ENCODE measurements around the gene KANK2.
"Not testable (repeated sequence)": the region's sequence is repeated elsewhere in the genome, so short reads cannot be mapped to it uniquely, and the experiment has no call there.

Gene KANK2

DNA sequence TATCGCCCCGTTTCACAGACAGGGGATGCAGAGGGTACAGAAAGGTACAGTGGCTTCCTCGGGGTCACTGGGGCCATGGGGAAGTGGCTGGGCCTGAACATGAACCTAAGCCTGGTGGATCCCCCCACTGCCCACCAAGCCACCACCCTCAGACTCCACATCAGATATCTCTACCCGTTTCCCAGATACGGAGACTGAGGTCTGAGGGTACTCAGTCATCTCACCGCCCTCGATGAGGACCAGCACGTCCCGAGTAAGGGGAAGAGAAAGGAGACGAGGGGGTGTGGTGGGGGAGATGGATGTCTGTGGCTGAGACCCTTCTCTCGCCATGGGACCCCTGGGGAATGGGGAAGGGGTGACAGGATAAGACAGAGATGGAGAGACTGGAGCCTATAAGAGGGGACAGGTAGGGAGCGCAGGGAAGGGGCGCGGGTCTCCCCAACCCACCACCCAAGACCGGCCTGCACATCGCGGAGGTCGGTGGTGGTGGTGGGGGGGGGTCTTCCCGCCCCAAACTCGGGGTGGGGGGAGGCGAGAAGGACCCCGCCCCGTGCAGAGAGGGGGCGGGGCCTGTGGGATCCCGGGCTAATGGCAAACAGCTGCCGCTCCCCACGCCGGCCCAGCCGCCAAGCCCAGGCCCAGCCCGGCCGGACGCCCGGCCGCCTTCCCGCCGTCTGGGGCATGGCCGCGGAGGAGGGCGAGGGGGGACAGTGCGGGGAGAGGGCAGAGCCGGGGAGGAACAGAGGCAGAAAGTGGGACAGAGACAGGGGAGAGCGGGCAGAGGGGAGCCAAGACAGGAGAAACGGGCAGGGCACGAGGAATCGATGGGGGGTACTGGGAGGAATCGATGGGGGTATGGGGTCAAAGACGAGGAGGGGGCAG is 698 bp downstream of the KANK2 start:
- DNase-seq (ENCODE audit: low read depth) = no peak

DNA sequence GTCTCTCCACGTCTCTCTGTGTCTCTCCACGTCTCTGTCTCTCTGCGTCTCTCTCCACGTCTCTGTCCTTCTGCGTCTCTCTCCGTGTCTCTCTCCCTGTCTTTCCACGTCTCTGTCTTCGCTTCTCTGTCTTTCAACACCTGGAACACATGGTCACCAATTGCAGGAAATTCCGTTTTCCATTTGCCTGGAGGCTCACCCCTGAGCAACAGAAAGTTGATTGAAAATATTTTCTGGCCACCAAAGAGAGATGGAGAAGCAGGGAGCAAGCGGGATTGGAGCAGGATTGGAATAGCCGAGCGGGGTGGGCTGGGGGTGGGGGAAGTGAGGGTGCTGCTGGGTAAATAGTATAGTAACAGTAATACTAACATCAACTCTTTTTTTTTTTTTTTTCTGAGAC is 1.7 kb downstream of the KANK2 start:
- no peak for DNase-seq (ENCODE audit: low read depth)

DNA sequence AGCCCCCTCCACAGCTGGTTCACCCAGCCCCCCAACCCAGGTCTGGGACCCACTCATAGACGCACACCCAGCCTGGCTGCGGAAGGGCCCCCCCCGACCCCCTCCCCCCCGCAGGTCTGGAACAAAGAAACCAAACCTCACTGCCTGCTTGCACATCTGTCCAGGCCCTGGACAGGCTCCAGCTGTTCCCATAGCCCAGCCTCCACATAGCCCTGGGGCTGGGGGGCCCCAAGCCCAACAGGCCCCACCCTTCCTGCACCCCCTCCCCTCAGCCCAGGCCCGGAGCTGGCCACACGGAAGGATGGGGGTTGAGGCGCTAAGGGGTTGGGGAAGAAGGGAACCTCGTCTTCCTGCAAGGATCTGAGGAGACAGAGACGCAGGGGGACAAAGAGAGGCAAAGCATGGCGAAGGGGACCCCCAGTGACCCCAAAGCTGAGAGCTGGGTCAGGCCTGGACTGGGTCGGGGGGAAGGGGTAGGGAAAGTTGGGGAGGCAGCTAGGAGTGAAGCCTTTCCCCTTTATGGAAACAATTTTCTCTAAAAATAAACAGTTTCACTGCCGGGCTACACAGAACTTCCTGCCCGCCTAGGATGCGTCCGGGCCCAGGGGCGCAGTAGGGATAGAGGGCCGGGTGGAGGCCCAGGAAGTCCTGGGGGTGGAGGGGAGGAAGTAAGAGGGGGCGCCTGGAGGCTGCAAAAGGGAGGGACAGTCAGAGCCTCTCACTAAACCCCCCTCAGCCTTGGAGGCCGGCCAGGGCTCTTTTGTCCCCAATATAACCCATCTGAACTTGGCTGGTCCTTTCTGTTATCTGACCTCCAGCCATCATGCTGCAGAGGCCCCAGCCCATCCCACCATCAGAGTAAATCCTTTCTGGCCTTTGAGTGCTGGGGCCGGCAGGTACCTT is 2.4 kb downstream of the KANK2 start:
- DNase-seq (ENCODE audit: low read depth) = no peak

DNA sequence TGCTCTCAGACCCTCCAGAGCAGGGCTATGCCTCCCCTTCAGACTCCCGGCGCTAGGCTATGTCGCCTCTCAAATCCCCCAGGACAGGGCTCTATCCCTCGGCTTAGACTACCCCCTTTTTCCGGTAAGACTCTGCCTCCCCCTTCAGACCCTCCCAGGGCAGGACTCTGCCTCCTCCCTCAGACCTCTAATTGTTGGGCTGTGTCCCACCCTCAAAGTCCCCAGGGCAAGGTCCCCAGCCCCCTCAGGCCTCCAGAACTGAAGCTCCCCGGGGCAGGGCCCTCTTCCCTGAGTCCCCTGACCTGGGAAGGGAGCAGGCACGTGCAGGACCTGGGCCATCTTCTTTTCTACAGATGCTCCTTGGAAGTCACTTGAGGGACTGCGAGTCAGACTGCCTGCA is 3.2 kb downstream of the KANK2 start:
- no peak for DNase-seq (ENCODE audit: low read depth)

DNA sequence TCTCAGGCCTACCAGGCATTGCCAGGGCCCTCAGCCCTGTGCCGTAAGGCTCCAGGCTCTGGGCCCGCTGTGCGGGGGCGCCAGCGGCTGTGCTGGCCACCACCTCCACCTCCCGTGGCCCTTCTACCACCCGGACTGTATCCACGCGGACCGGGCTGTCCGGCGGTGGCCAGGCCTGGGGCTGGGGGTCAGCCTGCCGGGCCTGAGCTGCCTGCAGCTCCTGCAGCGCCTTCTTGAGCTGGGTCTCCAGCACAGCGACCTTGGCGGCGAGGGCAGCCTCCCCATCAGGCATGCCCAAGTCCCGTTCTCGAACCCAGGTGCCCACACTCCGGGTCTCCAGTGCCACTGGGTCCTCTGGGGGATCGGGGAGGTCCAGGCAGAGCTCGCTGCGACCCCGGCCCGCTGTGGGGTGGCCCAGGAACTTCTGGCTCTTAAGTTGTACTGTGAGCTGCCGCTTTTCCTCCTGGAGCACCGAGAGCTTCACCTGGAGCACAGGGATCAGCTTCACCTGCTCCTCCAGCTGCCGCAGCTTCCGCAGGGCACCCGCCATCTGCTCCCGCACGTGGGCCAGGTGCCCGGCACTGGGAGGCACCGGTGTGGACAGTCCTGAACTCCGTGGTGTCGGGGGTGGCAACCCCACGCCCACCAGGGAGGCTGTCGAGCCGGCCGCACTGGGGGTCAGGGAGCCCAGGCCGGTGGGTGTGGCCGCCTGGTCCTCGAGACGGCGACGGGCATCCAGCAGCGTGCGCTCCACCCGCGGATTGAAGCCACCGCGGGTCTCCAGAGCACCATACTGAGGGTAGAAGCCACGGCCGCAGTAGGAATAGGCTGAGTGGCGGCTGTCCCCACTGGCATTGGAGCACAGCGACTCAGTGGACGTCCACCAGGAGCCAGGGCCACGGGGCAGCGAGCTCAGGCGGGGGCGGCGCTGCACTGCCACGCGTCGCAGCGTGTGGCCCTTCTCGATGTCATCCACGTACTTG is 4.1 kb downstream of the KANK2 start:
- no peak for DNase-seq (ENCODE audit: low read depth)

DNA sequence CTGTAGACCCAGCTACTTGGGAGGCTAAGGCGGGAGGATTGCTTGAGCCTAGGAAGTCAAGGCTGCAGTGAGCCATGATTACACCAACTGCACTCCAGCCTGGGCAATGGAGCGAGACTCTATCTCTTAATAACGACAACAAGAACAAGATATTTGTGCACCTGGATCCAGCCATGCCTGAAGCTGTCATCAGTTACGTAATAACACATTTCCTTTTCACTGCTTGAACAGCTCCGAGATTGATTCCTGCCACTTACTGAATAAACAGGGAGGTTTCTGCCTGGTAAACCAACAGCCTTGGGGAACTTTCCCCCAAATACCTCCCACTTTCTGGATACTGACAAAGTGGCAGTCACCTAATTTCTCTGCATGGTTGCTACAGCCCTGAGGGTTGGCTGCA is 5.4 kb downstream of the KANK2 start:
- no peak for DNase-seq (ENCODE audit: low read depth)

DNA sequence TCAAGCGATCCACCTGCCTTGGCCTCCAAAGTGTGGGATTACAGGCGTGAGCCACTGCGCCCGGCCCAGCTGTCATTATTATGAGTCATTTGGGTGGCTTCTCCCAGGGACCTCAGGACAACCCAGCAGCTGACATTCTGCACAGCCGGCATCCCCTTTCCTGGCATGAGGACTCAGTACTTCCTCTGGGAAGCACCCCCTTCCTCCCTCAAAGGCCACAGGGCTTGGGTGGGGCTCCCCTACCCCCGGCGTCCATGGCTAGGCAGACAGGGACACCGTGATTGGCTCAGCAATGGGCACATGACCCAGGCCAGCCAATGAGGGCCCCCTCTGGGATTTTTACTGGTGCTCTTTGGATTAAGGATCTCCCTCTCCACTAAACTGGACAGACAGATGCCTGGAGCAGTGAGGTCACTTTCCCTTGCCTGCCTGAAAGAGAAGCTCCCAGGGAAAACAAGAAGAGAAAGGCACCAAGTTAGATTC is 6.0 kb downstream of the KANK2 start:
- no peak for DNase-seq (ENCODE audit: low read depth)

DNA sequence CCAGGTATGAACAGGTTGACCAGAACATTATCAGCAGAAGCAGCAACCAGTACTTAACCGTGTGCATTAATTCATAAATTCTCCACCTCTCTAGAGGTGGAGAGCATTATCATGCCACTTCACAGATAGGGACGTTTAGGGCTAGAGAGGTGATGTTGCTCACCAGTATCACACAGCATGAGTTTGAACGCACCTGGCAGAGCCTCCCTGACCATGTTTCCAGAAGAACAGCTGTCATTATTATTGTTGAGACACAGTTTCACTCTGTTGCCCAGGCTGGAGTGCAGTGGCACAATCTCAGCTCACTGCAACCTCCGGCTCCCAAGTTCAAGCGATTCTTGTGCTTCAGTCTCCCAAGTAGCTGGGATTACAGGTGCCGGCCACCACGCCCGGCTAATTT is 6.8 kb downstream of the KANK2 start:
- no peak for DNase-seq (ENCODE audit: low read depth)

DNA sequence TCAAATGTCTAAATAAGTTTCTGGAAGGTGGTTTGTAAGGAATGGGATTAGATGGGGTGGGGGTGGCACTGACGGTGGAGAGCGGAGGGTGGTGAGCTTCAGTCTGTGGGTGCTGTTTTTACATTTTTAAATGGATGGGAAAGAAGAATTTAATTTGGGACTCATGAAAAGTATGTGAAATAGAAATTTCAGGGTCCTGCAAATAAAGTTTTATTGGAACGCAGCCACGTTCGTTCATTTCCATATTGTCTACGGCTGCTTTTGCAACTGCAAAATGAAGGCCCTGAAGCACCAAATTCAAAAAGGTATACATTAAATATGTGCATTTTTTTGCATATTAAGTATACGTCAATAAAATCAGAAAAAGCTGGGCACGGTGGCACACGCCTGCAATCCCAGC is 9.9 kb downstream of the KANK2 start:
- no peak for DNase-seq (ENCODE audit: low read depth)

DNA sequence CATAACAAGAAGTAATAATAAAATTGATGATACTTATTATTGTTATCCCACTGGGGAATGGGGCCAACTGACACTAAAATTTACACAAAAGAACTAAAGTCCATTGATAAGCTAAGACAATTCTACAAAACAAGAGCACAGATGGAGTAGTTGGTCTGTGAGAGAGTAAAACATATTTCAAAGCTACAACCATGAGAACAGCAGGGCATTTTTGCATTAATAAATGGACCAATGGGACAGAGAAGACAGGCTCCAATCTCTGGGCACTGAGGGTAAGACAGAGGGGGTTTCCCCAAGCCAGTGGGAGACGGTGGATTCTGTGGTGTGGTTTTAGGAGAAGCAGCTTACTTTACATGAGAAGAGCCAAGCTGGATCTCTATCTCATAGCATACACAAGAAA is 14.4 kb downstream of the KANK2 start:
- DNase-seq (ENCODE audit: low read depth) = no peak

DNA sequence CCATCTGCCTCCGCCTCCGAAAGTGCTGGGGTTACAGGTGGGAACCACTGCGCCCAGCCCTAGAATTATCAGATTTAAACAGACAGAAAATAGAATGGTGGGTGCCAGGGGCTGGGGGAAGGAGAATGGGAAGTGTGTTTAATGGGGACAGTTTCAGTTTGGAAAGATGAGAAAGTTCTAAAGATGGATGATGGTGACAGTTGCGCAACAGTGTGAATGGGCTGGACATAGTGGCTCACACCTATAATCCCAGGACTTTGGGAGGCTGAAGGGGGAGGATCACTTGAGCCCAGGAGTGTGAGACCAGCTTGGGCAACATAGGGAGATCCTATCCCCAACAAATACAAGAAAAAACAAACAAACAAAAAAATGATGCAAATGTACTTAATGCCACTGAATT is 15.9 kb downstream of the KANK2 start:
- no peak for DNase-seq (ENCODE audit: low read depth)

DNA sequence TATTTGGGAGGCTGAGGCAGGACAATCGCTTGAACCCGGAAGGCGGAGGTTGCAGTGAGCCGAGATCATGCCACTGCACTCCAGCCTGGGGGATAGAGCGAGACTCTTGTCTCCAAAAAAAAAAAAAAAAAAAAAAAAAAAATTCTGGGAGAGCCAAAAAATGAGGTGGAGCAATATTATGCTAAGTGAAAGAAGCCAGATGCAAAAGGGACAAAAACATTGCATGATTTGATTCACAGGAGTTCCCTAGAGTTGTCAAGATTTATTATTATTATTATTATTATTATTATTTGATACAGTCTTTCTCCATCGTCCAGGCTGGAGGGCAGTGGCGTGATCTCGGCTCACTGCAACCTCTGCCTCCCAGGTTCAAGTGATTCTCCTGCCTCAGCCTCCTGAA is 16.4 kb downstream of the KANK2 start:
- DNase-seq (ENCODE audit: low read depth) = not testable (repeated sequence)

DNA sequence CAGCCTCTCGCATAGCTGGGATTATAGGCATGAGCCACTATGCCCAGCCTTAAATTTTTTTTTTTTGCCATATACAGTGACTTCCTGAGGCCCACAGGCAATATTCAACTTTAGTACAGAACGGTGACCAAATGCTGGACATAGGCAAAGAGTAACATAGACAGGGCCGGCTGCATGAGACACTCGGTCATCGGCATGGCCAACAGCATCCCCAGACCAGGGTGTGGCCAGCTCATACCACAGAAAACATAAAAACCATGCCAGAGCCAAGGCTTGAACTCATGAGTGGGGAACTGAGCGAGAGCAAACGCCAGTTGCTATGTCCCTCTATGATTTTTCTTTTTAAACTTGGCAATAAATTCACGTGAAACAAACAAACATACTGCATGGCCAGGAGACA is 17.0 kb downstream of the KANK2 start:
- no peak for DNase-seq (ENCODE audit: low read depth)

DNA sequence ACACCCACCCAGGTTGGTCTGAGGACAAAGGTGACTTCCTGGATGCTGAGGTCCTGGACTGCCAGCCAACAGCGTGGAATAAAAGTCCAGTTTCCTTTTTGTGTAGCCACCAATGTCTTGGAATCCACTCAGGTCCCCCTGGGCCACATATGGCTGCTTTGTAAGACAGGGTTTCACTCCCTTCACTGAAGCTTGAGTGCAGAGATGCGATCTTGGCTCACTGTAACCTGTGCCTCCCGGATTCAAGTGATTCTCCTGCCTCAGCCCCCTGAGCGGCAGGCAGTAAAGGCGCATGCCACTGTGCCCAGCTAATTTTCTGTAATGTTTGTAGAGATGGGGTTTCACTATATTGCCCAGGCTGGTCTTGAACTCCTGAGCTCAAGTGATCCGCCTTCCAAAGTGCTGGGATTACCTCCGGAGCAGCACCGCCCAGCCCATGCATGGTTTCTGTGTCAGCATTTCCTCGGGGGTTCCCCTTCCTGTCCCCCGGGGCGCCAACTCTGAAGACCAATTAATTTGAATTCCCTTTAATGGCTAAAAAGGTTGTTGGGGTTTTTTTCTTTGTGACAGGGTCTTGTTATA is 17.5 kb downstream of the KANK2 start:
- DNase-seq (ENCODE audit: low read depth) = no peak

DNA sequence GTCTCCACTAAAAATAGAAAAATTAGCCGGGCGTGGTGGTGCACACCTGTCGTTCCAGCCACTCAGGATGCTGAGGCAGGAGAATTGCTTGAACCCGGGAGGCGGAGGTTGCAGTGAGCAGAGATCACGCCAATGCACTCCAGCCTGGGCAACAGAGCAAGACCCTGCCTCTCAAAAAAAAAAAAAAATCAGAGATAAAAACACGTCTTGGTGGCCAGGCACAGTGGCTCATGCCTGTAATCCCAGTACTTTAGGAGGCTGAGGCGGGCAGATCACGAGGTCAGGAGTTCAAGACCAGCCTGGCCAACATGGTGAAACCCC is 18.2 kb downstream of the KANK2 start:
- DNase-seq (ENCODE audit: low read depth) = not testable (repeated sequence)

DNA sequence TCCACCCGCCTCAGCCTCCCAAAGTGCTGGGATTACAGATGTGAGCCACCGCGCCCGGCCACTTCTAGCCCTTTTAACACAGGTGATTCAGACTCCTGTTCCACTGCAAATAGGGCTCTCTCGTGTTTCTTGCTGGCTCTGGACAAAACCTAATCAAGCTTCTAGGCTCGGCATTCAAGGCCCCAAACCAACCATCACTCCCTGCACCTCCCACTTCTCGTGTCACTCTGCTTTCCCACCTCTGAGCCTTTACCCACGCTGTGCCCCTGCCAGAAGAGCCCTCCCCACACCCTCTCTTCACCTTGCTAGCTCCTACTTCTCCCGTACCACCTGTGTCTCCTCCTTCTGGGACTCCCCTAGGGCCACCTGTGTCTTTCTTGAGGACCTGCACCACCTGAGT is 19.8 kb downstream of the KANK2 start:
- no peak for DNase-seq (ENCODE audit: low read depth)

DNA sequence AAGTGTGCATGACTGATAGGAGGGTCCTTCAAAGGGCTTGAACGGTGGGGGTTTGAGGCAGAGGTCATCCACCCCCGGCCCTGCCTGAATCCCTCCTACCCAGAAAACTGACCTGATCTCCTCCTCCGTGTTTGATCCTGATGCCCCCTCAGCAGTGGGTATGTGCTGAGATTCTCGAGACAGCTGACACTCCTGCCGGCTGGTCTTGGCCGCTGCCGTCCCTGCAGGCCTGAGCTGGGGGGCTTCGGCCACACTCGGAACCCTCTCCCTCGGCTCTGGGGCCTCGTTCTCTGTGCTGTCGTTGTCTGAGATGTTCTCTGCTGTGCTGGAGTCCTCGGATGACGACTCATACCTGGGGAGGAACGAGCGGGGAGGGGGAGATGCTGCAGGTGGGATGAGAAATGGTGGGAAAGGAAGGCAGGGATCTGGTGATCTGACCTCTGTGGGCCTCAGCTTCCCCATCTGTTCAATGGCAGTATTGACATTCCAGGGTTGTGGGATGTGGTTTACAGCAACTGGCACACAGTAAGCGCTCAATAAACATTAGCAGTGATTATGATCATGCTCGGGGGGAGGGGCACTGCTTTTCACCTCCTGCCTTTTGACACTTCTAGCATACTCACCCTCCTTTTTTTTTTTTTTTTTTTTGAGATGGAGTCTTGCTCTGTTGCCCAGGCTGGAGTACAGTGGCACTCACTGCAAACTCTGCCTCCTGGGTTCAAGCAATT is 20.7 kb downstream of the KANK2 start:
- no peak for DNase-seq (ENCODE audit: low read depth)

DNA sequence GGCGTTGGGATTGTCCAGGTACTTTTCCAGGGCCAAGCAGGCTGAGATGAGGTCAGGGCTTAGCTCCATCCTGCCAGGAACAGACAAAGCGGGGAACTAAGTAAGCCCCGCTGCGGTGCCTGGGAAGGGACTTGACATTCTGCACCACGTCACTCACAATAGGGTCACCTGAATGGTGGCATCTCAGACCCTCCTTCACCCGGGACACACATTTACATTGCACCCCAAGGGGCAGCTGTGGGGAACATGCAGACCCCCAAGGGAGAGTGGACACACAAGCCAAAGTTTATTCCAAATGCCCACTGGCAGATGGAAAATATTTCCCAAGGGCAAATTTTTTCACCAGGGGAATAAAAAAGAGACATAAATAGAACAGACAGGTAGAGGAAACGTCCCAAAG is 21.4 kb downstream of the KANK2 start:
- DNase-seq (ENCODE audit: low read depth) = no peak

DNA sequence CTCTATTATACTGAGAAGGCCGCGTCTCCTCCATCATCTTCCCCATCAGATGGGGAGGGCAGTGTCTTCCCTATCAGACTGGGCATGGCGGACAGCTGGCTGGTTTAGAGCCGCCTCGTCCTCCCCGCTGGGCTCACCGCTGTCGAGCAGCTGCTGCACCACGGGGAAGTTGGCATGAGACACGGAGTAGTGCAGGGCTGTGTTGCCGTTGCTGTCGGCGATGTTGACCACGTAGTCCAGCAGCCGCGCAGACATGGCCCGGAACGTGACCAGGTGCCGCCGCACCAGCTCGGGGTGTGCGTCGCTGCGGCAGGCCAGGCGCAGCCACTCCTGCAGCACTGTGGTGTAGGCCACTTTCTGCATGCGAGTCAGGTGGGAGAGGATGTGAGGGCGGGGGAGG is 23.0 kb downstream of the KANK2 start:
- DNase-seq (ENCODE audit: low read depth) = no peak

DNA sequence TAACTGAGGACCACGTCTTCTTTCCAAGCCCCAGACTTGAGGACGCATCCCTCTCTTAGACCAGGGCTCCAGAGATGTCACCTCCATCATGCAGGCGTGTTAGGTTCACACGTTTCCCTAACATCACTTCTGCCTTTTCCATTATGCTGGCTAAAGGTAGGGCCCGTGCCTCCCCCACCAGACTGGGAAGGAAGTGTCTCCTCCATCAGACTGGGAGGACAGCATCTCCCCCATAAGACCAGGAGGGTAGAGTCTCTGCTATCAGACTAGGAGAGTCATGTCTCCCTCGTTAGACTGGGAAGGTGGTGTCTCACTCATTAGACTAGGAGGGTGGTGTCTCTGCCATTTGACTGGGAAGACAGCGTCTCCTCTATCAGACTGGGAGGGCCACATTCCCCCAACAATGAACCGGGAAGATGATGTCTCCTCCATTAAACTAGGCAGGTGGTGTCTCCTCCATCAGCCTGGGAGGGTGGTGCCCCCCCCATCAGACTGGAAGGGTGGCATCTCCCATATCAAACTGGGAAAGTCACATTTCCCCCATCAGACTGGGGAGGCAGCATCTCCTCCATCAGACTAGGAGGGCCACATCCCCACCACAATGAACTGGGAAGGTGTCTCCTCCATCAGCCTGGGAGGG is 23.7 kb downstream of the KANK2 start:
- DNase-seq (ENCODE audit: low read depth) = no peak

Measured in stimulated activated CD8-positive, alpha-beta memory T cell treated with anti-CD3 and anti-CD28 coated beads, Interleukin-7, amount 100 ng/mL, for 24 hours (primary cell).